ENCODE measurements around the gene CDC42BPB.
"Not testable (repeated sequence)": the region's sequence is repeated elsewhere in the genome, so short reads cannot be mapped to it uniquely, and the experiment has no call there.

CDC42BPB gene

GRCh38 chr14:102907980-102908730 is 149.2 kb downstream of the CDC42BPB start:
- no peak for DNase-seq

DNA sequence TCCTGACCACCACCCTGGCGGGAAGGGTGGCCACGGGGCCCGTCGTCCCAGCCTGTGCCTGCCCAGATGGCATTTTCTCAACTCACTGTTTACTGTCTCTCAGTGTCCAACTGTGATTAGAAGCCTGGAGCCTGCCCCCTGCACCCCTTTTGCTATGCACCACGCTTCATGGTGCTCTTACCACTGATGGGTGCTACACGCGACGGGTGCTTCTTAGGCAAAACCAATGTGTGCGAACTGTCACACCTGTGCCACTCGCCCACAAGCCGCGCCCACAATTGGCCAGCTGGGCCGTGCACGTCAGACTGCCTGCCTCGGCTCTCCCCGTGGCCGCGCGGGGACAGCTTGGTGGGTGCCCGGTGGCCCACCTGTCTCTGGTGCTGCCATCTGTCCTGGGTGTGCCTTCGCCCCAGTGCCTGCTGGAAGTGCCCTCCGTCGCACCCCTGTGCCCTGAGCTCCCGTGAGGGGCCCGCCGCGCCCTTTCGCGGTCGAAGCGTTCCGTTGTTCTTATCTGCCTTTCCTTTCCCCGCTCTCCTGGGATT is 150.0 kb downstream of the CDC42BPB start:
- no peak for DNase-seq

DNA sequence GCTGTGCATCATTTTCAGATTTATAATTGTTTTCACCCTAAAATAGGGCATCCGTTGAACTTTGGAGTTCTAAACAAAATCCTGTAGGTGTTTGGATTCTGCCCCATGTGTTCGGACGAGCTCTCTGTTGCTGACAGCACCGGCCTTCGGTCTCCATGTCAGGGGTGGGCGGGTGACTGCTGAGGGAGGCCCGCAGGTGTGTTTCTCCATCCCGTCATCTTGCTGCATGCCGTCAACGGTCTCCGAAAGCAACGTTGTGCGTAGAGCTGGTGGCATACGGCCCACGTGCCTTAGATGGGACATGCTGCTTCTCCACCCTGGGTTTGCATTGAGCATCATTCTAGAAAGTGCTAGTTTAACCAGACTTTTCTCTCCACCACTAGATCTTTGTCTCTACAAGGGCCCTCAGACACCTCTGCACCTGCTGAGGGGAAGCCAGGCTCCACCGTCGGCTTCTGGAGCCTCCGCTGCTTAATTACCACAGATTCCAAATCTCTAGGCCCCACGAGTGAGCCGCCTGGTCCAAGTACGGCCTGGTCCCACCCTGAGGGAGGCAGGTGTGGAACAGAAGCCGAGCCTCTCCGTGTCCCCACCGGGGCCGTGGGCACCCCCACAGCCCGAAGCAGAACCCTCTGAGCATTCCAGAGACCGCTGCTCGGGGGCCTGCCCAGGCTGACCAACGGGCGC is 150.6 kb downstream of the CDC42BPB start:
- DNase-seq, result no peak

- no peak for DNase-seq
These were observed 151.9 kb downstream of the CDC42BPB start for GRCh38 chr14:102905116-102906108.

DNA sequence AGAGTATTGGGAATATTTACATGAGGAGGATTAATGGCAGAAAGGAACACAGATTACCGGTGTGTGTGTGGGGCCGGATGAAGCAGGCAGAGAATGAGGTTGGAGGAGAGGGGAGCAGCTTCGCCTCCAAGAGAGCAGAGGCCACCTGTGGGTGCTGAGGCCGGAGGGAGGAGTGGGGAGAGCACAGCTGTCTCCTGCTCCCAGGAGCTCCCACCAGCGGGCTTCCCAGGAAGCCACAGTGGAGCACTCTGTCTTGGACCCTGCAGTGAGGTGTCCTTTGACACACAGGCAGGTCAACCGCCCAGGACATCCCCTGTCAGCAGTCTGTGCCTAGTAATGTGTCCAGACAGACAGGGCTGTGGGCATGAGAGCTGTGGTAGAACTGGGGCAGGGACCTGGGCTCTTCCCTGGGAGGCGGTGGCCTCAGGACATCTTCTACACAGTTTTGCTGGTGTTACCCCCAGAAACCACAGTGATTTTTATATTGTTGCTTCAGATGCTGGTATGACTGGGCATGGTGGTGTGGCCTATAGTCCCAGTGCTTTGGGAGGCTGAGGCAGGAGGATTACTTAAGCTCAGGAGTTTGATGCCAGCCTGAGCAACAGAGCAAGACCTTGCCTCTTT is 153.3 kb downstream of the CDC42BPB start:
- DNase-seq, result no peak

DNA sequence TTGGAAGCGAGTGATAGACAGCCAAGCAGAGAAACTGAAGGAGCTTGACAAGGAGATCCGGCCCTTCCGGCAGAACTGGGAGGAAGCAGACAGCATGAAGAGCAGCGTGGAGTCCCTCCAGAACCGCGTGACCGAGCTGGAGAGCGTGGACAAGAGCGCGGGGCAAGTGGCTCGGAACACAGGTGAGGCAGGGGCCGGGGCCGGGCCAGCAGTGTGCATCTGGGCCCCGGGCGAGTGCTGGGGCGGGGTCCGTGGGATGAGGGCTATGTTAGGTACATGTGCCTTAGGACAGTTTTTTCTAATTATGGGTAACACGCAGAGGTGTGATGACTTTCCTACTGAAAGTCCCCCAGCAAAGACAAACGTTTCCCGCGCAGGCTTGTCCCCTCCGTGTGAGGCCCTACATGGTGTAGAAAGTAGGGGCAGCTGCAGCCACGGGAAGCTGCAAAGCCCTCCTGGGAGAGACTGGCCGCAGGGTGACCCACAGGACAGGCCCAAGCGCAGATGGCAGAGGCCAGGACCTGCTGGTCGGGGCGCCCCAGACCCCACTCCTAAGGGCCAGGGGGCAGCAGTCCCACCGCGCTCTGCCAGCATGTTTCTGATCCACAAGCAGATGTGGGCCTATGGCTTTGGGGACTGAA is 154.0 kb downstream of the CDC42BPB start:
- DNase-seq, result no peak

GRCh38 chr14:102902523-102903247 is 154.7 kb downstream of the CDC42BPB start:
- DNase-seq, result no peak

DNA sequence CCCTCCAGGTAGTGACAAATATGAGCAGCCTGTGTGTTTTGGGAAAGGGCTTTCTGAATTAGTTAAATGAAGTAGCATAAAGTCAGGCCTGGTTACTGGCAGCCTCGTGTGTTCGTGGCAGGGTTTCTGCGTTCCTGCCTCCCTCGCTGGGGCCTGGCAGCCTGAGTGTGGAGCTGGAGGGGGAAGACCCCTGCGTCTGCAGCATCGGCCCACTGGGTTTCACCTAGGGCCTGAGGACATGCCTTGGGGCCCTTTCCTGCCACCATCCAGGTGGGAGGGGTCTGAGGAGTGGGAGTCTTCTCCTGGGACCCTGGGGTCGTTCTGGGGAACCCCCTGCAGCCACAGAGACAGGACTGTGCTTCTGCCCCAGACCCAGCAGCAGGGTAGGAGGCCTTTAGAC is 155.3 kb downstream of the CDC42BPB start:
- DNase-seq, result no peak

- DNase-seq, result no peak
These were observed 155.7 kb downstream of the CDC42BPB start for GRCh38 chr14:102901633-102902032.

GRCh38 chr14:102900631-102901571 is 156.4 kb downstream of the CDC42BPB start:
- DNase-seq, result no peak

DNA sequence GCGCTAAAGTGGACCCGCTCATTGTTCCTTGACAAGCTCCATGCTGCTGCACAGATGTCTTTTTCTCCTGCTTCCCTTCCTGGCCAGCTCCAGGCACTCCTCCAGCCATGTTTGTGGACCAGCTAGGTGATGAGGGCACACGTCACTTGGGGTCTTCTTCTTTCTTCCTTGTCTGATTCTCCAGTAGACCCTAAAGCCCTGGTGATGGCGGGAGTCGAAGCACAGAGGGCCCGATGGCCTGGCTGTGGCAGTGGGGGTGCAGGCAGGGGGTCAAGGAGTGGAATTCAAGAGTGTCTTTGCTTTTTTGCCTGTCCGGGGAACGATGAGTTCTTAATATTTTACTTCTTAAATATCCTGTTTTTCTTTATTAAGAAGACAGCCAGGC is 157.8 kb downstream of the CDC42BPB start:
- DNase-seq, result no peak

- DNase-seq, result no peak
These were observed 158.4 kb downstream of the CDC42BPB start for GRCh38 chr14:102898776-102899515.

- no peak for DNase-seq
These were observed 159.1 kb downstream of the CDC42BPB start for GRCh38 chr14:102898298-102898697.

DNA sequence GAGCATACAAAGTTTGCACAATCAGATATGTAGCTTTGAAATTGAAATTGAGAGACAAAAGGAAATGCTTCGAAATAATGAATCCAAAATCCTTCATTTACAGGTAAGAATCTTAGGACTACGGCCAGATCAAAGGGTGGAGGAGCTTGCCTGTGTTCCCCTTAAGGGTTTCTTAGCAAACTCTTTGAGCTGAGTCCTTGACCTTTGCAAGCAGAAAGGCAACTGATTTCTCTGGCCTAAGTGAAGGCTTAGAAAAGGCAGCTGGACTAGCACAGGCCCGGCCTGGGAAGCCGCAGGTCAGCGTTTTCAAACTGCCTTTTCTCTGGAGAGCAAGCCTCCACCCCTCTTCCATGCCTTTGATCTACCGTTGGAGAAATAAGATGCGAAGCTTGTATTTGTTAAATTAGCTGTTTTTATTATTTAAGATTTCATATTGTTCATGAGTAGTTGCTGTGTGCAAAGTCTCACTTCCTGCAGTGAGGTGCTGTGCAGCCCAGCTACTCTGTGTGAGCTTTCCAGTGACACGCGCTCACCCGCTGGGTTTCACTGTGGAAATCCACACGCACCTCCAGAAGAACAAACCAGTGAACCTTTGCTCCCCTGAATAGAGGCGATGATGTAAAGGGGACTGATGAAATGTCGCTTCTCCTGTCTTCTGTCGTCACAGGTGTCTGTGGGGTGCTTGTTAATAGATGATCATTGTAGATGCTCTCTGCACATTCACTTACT is 159.9 kb downstream of the CDC42BPB start:
- no peak for DNase-seq

GRCh38 chr14:102896735-102897134 is 160.6 kb downstream of the CDC42BPB start:
- DNase-seq, result not testable (repeated sequence)

DNA sequence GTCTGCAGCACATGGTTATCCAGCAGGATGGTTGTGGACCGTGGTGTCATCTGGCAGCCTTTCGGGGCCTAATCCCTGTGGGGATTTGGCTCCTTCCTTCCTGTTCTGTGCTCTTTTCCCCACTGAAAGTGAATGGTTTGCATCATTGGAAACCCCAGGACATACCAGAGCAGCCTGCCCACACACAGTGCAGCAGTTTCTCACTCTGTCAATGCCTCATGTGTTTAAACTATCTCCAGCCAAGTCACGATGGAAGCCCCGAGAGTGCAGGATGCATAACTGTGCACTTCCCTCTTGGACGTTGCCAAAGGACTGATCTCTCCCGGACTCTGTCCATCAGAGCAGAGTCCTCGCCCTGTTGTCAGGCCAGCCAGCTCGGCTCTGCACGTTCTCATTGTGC is 163.9 kb downstream of the CDC42BPB start:
- no peak for DNase-seq

DNA sequence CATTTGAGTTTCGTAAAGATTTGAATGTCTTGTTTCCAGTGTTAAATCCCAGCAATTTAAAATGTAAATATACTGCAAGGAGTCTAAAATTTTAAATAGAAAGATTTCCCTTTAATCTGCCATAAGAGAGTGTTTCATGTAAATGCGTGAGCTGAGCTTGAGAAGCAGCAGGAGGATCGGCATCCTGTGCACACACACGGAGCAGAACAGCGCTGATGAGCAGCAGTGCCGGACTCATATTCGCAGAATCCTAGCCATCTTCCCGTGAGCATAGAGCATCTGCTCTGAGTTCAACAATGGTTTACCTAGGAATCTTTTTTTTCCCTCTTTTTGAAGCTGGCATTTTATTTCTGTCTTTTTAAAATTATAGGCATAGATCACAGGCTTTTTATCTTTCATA is 164.7 kb downstream of the CDC42BPB start:
- no peak for DNase-seq

GRCh38 chr14:102891556-102891955 is 165.8 kb downstream of the CDC42BPB start:
- no peak for DNase-seq

DNA sequence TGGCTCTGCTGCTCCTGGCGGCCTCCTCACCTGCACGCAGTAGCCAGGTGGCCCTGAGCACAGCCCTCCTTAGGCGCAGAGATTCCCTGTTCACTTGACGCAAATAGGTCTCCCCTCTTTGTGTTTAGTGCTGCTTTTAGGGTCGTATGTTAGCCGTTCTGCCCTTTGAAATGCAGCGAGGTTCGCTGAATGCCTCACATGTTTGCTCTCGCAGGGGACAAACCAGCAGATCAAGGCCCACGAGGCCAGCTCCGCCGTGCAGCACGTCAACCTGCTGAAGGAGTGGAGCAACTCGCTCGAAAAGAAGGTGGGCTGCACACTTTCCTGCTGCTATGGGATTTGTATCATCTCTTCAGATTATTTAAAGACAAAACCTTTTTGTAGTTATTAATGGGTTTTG is 166.2 kb downstream of the CDC42BPB start:
- DNase-seq, result no peak
